Measurements from ENCODE around the gene NUDT6.

NUDT6 gene

DNA sequence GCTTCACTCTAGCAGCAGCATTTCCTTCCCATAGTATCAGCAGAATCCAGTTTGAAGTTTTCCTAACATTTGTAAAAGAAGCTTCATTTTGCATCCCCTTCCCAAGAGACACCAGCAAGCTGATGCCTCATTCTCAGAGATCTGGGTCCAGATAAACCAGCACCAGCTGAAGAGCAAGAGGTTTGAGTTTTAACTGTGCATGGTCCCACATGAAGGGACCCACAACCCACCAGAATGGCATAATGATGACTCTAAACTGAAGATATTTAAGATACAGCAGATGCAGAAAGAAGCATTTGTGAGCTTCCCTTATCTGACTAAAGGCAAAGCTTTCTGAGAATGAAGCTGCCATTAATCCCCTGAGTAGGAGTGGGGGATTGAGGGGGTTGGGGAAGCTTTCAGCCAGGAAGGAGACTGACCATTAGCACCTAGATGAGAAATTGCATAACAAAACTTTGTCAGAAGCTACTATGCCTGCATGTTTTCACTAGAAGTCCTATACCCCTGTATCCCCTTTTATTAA lies 18.6 kb downstream of the NUDT6 start:
- TF ChIP-seq EGR1 (IDR thresholded peaks at IDR 0.05): no peak
- TF ChIP-seq CEBPB (IDR thresholded peaks at IDR 0.05): no peak
- TF ChIP-seq CREB1 (IDR thresholded peaks at IDR 0.05; ENCODE audit: low read depth): no peak
- no peak for TF ChIP-seq TEAD4 (IDR thresholded peaks at IDR 0.05)

GRCh38 chr4:122901247-122902010 lies 21.0 kb downstream of the NUDT6 start:
- TF ChIP-seq, protein P1, sequence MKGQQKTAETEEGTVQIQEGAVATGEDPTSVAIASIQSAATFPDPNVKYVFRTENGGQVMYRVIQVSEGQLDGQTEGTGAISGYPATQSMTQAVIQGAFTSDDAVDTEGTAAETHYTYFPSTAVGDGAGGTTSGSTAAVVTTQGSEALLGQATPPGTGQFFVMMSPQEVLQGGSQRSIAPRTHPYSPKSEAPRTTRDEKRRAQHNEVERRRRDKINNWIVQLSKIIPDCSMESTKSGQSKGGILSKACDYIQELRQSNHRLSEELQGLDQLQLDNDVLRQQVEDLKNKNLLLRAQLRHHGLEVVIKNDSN (IDR thresholded peaks at IDR 0.05): no peak
- TF ChIP-seq REST (IDR thresholded peaks at IDR 0.05; ENCODE audit: low read depth) (no peak), YY1 (IDR thresholded peaks at IDR 0.05; ENCODE audit: low read depth) (no peak), RAD21 (IDR thresholded peaks at IDR 0.05; ENCODE audit: low read depth) (no peak), EP300 (IDR thresholded peaks at IDR 0.05; ENCODE audit: borderline replicate concordance) (no peak), CEBPB (IDR thresholded peaks at IDR 0.05) (no peak), CREB1 (IDR thresholded peaks at IDR 0.05; ENCODE audit: low read depth) (no peak), NFIC (IDR thresholded peaks at IDR 0.05) (no peak), TCF12 (IDR thresholded peaks at IDR 0.05; ENCODE audit: low read depth) (no peak), EGR1 (IDR thresholded peaks at IDR 0.05) (no peak), ZBTB7A (IDR thresholded peaks at IDR 0.05; ENCODE audit: low read depth) (no peak), FOXM1 (IDR thresholded peaks at IDR 0.05; ENCODE audit: borderline replicate concordance, low read depth) (no peak), TEAD4 (IDR thresholded peaks at IDR 0.05) (no peak), TAF1 (IDR thresholded peaks at IDR 0.05; ENCODE audit: low read depth) (no peak)
- TF ChIP-seq, protein P2, sequence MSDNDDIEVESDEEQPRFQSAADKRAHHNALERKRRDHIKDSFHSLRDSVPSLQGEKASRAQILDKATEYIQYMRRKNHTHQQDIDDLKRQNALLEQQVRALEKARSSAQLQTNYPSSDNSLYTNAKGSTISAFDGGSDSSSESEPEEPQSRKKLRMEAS (IDR thresholded peaks at IDR 0.05): no peak

GRCh38 chr4:122900314-122900713 lies 22.1 kb downstream of the NUDT6 start:
- no peak for TF ChIP-seq REST (IDR thresholded peaks at IDR 0.05; ENCODE audit: low read depth)
- TF ChIP-seq CREB1 (IDR thresholded peaks at IDR 0.05; ENCODE audit: low read depth): no peak
- TF ChIP-seq, protein P1 (IDR thresholded peaks at IDR 0.05): no peak

- TF ChIP-seq TAF1 (IDR thresholded peaks at IDR 0.05; ENCODE audit: low read depth) (no peak), CREB1 (IDR thresholded peaks at IDR 0.05; ENCODE audit: low read depth) (no peak), TEAD4 (IDR thresholded peaks at IDR 0.05) (no peak), FOXM1 (IDR thresholded peaks at IDR 0.05; ENCODE audit: borderline replicate concordance, low read depth) (no peak), REST (IDR thresholded peaks at IDR 0.05; ENCODE audit: low read depth) (no peak)
- TF ChIP-seq, protein P1 (IDR thresholded peaks at IDR 0.05): no peak
Measured at GRCh38 chr4:122899682-122900081, 22.7 kb downstream of the NUDT6 start.

Data from Ishikawa (cell line).